ENCODE results near the gene EXOSC6.

- TF ChIP-seq ZFP3 (CRISPR knock-in tag; IDR thresholded peaks at IDR 0.05) (no peak), ZFP30 (CRISPR knock-in tag; IDR thresholded peaks at IDR 0.05) (no peak)
Measured at GRCh38 chr16:70294385-70295025, 42.8 kb upstream of the EXOSC6 start.
